ENCODE results near the gene STYK1. TPM values are rescaled to one million over a fixed set of nuclear protein-coding genes. Genes with fewer than 3 reads are reported as not detected.

STYK1 gene
- total and polyA plus RNA-seq, 8 donors = 2.3 to 23.7 (median 7.1) TPM

- H3K9me3 ChIP-seq = no peaks in the 10 kb centered on the region
- peak overlapping the region; percentile 98 to 100 (median 98) for H3K27ac ChIP-seq
- H3K4me3 ChIP-seq = peak overlapping the region; percentile 82 to 95 (median 90)
- peak; percentile 81 to 97 for DNase-seq
- H3K36me3 ChIP-seq = peaks cover 0 to 2% (median 0%) of the 10 kb centered on the region in 4 donors
- WGBS, 5 donors = 1% methylated on average over 26 of the region's 26 CpGs
- H3K4me1 ChIP-seq = peaks cover 42 to 62% (median 53%) of the 10 kb centered on the region in 4 donors
- TF ChIP-seq, protein P1, sequence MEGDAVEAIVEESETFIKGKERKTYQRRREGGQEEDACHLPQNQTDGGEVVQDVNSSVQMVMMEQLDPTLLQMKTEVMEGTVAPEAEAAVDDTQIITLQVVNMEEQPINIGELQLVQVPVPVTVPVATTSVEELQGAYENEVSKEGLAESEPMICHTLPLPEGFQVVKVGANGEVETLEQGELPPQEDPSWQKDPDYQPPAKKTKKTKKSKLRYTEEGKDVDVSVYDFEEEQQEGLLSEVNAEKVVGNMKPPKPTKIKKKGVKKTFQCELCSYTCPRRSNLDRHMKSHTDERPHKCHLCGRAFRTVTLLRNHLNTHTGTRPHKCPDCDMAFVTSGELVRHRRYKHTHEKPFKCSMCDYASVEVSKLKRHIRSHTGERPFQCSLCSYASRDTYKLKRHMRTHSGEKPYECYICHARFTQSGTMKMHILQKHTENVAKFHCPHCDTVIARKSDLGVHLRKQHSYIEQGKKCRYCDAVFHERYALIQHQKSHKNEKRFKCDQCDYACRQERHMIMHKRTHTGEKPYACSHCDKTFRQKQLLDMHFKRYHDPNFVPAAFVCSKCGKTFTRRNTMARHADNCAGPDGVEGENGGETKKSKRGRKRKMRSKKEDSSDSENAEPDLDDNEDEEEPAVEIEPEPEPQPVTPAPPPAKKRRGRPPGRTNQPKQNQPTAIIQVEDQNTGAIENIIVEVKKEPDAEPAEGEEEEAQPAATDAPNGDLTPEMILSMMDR (IDR thresholded peaks at IDR 0.05) = no peak
- TF ChIP-seq EP300 (IDR thresholded peaks at IDR 0.05) = peak; percentile 92
- TF ChIP-seq POLR2AphosphoS5 (IDR thresholded peaks at IDR 0.05) = peak; percentile 85 to 98 (median 97)
- peak in 1 of 4 donors; percentile 17 for TF ChIP-seq POLR2A (IDR thresholded peaks at IDR 0.05)
- no peaks in the 10 kb centered on the region for H3K27me3 ChIP-seq
- intact Hi-C loops (cut with DNase I; ENCODE audit: low total_unique reads) = no loop called here
Measured at GRCh38 chr12:10721651-10722501, 48.0 kb upstream of the STYK1 start.

- no peak for DNase-seq
- TF ChIP-seq POLR2AphosphoS5 (IDR thresholded peaks at IDR 0.05) = no peak
- no peak for TF ChIP-seq POLR2A (IDR thresholded peaks at IDR 0.05)
- H3K4me1 ChIP-seq = peaks cover 49 to 69% (median 60%) of the 10 kb centered on the region in 4 donors
- H3K9me3 ChIP-seq = no peaks in the 10 kb centered on the region
- intact Hi-C loops (cut with DNase I; ENCODE audit: low total_unique reads) = no loop called here
- peak overlapping the region; percentile 82 to 95 (median 90) for H3K4me3 ChIP-seq
- WGBS, 5 donors = 27 to 39% (median 33%) methylated on average over 3 of the region's 3 CpGs
- no peaks in the 10 kb centered on the region for H3K27me3 ChIP-seq
- H3K36me3 ChIP-seq = peaks cover 0 to 2% (median under 1%) of the 10 kb centered on the region in 4 donors
- peak overlapping the region; percentile 50 to 99 (median 98) for H3K27ac ChIP-seq
Measured at GRCh38 chr12:10720974-10721650, 47.3 kb upstream of the STYK1 start.

DNA sequence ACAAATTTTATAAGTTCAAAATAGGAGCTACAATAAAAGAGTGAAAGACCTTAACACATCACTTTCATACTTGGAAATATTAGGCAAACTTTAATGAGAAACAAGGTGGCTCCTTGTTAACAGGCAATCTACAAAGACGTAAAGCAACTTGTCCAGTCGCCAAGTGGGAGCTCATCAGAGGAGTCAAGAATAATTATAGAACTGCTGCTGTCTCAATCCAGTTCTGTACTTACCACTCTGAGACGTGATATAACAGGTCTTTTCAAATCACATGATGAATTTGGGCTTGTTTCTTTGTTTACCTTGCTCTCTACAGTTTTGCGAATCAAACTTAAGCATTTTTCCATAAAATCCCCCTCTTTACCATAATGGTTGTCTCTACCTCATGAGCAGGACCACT is 45.6 kb upstream of the STYK1 start:
- Histone ChIP-seq H3K4me3 (peak overlapping the region in 2 of 4 donors; percentile 82 to 94), H3K9me3 (no peaks in the 10 kb centered on the region), H3K36me3 (peaks cover 9 to 18% (median 16%) of the 10 kb centered on the region in 4 donors), H3K27ac (peak overlapping the region in 4 of 5 donors; percentile 38 to 99 (median 98)), H3K4me1 (peaks cover 52 to 80% (median 66%) of the 10 kb centered on the region in 4 donors), H3K27me3 (no peaks in the 10 kb centered on the region)
- DNase-seq = no peak
- intact Hi-C loops (cut with DNase I; ENCODE audit: low total_unique reads) = no loop called here
- TF ChIP-seq, protein P1 (IDR thresholded peaks at IDR 0.05) = no peak
- TF ChIP-seq POLR2A (IDR thresholded peaks at IDR 0.05) (no peak), EP300 (IDR thresholded peaks at IDR 0.05) (no peak), POLR2AphosphoS5 (IDR thresholded peaks at IDR 0.05) (no peak)
- WGBS, 5 donors = 46 to 58% (median 53%) methylated on average over 4 of the region's 4 CpGs

DNA sequence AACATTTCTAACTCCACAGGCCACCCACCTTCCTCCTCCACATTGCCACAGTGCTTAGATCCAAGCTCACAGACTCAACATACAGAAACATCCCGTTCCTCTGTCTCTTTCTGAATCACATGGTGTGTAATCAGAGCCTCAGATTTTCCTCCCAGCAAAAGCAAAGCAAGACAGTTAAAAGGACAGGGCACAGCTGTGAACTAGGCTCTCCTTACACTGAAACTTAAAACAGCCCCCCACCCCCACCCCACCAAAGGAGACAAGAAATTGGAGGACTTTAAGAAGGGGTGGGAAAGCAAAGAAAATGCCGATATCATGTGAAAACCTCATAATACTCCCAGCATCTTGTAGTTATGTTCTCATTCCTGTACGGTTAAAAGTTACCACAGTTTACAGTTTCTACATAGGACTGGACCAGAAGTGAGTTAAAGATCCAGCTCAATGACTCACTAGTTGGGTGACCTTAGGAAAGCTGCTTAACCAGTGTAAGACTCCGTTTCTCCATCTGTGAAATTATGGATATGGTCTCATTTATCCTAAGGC is 44.5 kb upstream of the STYK1 start:
- Histone ChIP-seq H3K27ac (peak overlapping the region; percentile 38 to 99 (median 98)), H3K27me3 (no peaks in the 10 kb centered on the region), H3K4me3 (peak overlapping the region in 2 of 4 donors; percentile 82 to 94), H3K9me3 (no peaks in the 10 kb centered on the region), H3K4me1 (peaks cover 52 to 69% (median 58%) of the 10 kb centered on the region in 4 donors), H3K36me3 (peaks cover 20 to 29% (median 27%) of the 10 kb centered on the region in 4 donors)
- intact Hi-C loops (cut with DNase I; ENCODE audit: low total_unique reads) = no loop called here
- TF ChIP-seq, protein P1 (IDR thresholded peaks at IDR 0.05) = no peak
- no peak for TF ChIP-seq POLR2A (IDR thresholded peaks at IDR 0.05)
- peak in 2 of 3 donors; percentile 2 to 12 for TF ChIP-seq POLR2AphosphoS5 (IDR thresholded peaks at IDR 0.05)
- no peak for TF ChIP-seq EP300 (IDR thresholded peaks at IDR 0.05)
- peak in 1 of 2 donors; percentile 57 for DNase-seq
- 43 to 65% (median 62%) methylated on average over 4 of the region's 4 CpGs for WGBS, 5 donors

Data from stomach (tissue), 9 donors.